ENCODE results near the gene SYNE2. TPM values are rescaled to one million over a fixed set of nuclear protein-coding genes. Genes with fewer than 3 reads are reported as not detected.
A peak's percentile ranks its signal among the peaks of the same experiment; 100 is the strongest.

The SYNE2 gene
- total and polyA plus RNA-seq, 10 of the 15 experiments (the other 5 are each of a cell fraction or from before 2014, with no cell fraction given): 2.1 to 52.7 (median 38.1) TPM

DNA sequence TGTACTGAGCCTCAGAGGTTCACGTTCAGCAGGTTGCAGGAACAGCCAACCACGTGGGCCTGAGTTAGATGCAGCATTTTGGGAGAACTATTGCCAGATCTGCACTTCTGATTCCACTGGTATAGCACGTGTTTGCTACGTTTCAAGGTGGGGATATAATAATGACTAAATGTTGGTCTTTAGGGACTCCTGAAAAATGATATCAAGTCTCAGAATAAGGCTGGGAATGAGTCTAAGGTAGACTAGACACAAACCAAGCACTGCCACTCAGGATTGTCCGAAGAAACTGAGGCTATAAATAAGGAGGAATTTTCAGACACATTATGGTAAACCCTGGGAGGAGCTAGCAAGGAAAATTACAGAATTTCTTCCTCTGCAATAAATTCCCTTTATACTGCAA is 343.3 kb downstream of the SYNE2 start (continued):
- TF ChIP-seq POLR2AphosphoS5 (IDR thresholded peaks at IDR 0.05; ENCODE audit: low read length): no peak

DNA sequence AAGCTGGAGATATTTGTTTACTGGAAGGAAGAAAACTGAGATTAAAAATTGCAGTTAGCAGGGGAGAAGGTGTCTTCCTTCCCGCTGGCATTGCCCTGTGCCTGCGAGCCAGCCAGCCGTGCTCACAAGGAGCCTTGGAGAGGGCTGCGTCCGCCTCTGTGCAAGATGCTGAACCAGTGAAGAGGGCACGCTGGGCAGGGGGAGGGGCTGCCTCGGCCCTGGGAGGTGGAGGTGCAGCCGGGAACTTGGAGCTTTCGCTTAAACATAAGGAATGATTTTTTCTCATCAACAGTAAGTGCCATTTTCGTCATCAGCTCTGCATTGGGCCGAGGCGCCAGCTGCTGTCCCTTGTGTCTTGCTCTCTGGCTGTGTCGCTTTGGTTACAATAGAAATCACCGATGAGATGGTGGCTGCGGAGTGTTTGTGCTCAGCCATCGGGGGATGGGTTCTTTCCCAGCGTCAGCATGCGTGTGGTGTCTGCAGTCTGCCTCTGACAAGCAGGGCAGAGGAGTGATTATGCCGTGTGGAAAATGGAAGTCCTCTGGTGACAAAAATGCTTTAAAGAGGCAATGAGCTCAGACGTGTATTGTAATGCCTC is 344.1 kb downstream of the SYNE2 start:
- Histone ChIP-seq H3K4me3 (peak overlapping the region; percentile 27; the same call in 1 of the 2 replicates), H3K79me2 (ENCODE audit: control insufficient read depth, insufficient read depth, low read length) (no peaks in the 10 kb centered on the region; the same call in none of the 2 replicates), H3K36me3 (ENCODE audit: control insufficient read depth in 2 of 2, insufficient read depth in 2 of 2, low read length in 1 of 2) (peaks cover 4 to 8% of the 10 kb centered on the region in 2 experiments; a peak in 3 of 4 replicates), H3K4me1 (ENCODE audit: control insufficient read depth, insufficient read depth, low read length) (peaks cover 30% of the 10 kb centered on the region), H3K9me3 (replicated peaks; ENCODE audit: control insufficient read depth, insufficient read depth, low read length) (no peaks in the 10 kb centered on the region), H3K4me2 (ENCODE audit: control insufficient read depth, insufficient read depth) (peak overlapping the region; percentile 70), H3K27me3 (replicated peaks in 1 of 2; ENCODE audit: control insufficient read depth in 2 of 2, insufficient read depth in 2 of 2, low read length in 1 of 2) (no peaks in the 10 kb centered on the region), H4K20me1 (ENCODE audit: control insufficient read depth, insufficient read depth) (no peaks in the 10 kb centered on the region), H2AFZ (ENCODE audit: control insufficient read depth, low read depth, low read length) (peak overlapping the region; percentile 63), H3K9ac (ENCODE audit: control insufficient read depth, insufficient read depth, low read length) (peak overlapping the region; percentile 41), H3K27ac (ENCODE audit: control insufficient read depth, insufficient read depth) (peak overlapping the region; percentile 68)
- TSS peak; percentile 72 for BruUV-seq (replicated peaks)
- FAIRE-seq (no peak), ATAC-seq (peak; percentile 81), DNase-seq (ENCODE audit: low read depth, low spot score) (no peak)
- ChIA-PET POLR2A (interaction anchor here (0.6 to 0.9 kb wide), 3 partner anchors 12 to 38 kb away, joined by 3 read pairs; no protein-coding TSS in a partner anchor), CTCF (interaction anchor here (0.9 to 1.2 kb wide), 2 partner anchors 8 to 10 kb away, joined by 3 read pairs; no protein-coding TSS in a partner anchor), SMC1A (ENCODE audit: uncharacterized antibody, unreplicated experiment) (interaction anchor here (0.9 to 4.3 kb wide), 8 partner anchors 7 to 39 kb away, joined by 3 to 21 read pairs (median 4); no protein-coding TSS in a partner anchor), RAD21 (ENCODE audit: unreplicated experiment) (interaction anchor here (0.9 to 2.9 kb wide), 6 partner anchors 22 to 343 kb away, joined by 3 to 12 read pairs (median 4); no protein-coding TSS in a partner anchor)
- 25% methylated on average over 19 of the region's 20 CpGs for WGBS (ENCODE audit: insufficient coverage, insufficient replicate concordance, low lambda C conversion rate, missing lambda C conversion rate)
- in situ Hi-C loops (cut with MboI): no loop called here
- intact Hi-C loops (cut with micrococcal nuclease; ENCODE audit: unreplicated experiment): loop anchor here (5.0 kb wide), 1 partner anchor 35 kb away; no protein-coding TSS in a partner anchor
- 0 out of 2 replicates have a peak, but pooled peaks have one; percentile 14 for TF ChIP-seq MTA2 (IDR thresholded peaks at IDR 0.05; ENCODE audit: low read depth)
- no peak for TF ChIP-seq ZBED1 (IDR thresholded peaks at IDR 0.05; ENCODE audit: borderline replicate concordance)
- TF ChIP-seq ZSCAN29 (IDR thresholded peaks at IDR 0.05): no peak
- TF ChIP-seq BCLAF1 (IDR thresholded peaks at IDR 0.05): no peak
- TF ChIP-seq SP1 (IDR thresholded peaks at IDR 0.05; ENCODE audit: low read depth, low read length): no peak
- peak; percentile 29; the same call in 1 of the 2 replicates for TF ChIP-seq NBN (IDR thresholded peaks at IDR 0.05)
- TF ChIP-seq TARDBP (IDR thresholded peaks at IDR 0.05; ENCODE audit: borderline replicate concordance): no peak
- peak; percentile 78 for TF ChIP-seq ZNF687 (IDR thresholded peaks at IDR 0.05)
- no peak for TF ChIP-seq TCF7 (IDR thresholded peaks at IDR 0.05; ENCODE audit: borderline replicate concordance)
- no peak for TF ChIP-seq ZNF217 (IDR thresholded peaks at IDR 0.05)
- no peak for TF ChIP-seq MTA3 (IDR thresholded peaks at IDR 0.05; ENCODE audit: borderline replicate concordance, low read length)
- peak; percentile 34; the same call in 1 of the 3 replicates for TF ChIP-seq POU2F2 (IDR thresholded peaks at IDR 0.05; ENCODE audit: borderline replicate concordance, low read depth, low read length)
- TF ChIP-seq ZNF207 (IDR thresholded peaks at IDR 0.05; ENCODE audit: borderline replicate concordance): no peak
- TF ChIP-seq ZNF24 (IDR thresholded peaks at IDR 0.05): no peak
